Uterine smooth muscle cell (primary cell): ENCODE measurements around the gene EZH1. TPM values are rescaled to one million over a fixed set of nuclear protein-coding genes. Genes with fewer than 3 reads are reported as not detected.

ENCODE experiments used
- total RNA-seq: library from RNA; depleted of rRNA; stranded (reverse); fragments of >200 nt; gene quantifications from 2 replicates; pipeline ENCODE4 v1.2.3, GENCODE V29; 2014

The EZH1 gene
- total RNA-seq: 18.6 and 24.0 TPM in 2 replicates

DNA sequence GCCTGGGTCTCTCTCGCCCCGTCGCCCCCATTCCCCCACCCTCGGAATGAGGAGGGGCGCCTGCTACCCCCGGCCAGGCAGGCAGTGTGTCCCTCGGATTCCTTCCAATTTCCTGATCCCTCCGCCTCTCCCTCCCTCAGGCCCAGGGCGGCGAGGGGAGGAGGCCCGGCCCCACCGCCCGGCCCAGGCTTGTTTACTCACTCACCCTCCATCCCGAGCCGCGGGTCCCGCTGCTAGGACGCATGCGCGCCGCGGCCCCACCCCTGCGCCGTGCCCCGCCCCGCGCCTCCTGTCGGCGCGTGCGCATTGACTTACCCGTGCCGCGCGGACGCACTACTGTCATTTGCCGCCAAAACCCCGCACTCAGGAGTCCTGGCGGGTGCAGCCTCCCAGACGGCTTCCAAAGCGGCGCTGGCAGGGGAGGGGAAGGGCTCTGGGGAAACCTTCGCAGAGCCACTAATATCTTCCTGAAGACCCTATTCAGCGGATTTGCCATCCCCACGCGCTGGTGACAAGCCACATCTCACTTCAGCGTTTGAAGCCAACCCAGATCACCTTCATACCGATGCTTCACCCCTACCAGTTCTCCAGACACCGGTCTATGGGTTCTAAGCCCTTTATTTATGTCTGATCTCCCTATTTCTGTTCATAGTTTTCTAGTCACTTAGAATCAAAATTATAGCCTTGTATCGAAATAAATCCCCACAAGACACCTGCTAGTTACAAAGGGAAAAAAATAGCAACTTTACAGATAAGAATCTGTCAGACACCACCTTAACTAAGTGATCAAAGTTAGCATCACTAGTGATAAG lies at the start of gene EZH1:
Gene EZH1 (minus strand): TSS at position 235 of the 812 bp plus-strand sequence. CDS start 16,099 bp downstream, outside the sequence.

DNA sequence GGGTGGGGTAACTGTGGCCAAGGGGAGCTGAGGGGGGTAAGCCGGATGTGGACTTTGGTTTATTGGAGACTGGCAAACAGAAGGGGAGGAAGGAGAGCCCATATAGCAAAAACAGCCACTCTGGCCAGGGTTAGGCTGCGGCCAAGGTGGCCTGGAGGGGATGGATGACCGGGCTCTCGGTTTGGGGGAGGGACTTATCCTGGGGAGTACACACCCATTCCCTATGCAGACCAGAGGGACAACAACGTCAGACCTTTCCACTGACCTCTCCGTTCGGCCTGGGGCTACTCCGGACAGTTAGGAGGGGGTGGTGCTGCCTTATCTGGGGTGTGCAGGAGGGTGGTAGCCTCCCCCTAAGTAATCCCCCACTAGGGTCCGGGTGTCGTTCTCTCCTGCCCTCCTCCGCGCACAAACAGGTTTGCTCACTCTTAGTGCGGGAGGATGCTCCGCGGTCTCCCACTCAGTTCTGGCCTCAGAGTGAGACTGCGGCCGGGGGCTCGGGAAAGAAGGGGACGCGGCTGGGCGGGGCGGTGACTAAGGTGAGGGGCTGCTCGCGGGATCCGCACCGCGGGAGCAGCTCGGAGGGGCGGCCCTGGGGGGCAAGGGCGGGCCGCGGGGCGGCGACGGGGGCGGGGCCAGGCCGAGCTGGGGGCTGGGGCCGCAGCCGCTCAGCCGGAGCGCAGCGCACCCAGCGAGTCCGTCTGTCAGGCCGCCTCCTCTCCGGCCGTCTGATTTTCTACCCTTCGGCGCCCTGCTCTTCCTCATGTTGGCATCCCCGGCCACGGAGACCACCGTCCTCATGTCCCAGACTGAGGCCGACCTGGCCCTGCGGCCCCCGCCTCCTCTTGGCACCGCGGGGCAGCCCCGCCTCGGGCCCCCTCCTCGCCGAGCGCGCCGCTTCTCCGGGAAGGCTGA lies 35.4 kb upstream of the EZH1 start, which contains the start of gene WNK4:
Gene WNK4 (plus strand): TSS at position 675 of the 915 bp plus-strand sequence. CDS start 89 bp downstream, at position 764.

DNA sequence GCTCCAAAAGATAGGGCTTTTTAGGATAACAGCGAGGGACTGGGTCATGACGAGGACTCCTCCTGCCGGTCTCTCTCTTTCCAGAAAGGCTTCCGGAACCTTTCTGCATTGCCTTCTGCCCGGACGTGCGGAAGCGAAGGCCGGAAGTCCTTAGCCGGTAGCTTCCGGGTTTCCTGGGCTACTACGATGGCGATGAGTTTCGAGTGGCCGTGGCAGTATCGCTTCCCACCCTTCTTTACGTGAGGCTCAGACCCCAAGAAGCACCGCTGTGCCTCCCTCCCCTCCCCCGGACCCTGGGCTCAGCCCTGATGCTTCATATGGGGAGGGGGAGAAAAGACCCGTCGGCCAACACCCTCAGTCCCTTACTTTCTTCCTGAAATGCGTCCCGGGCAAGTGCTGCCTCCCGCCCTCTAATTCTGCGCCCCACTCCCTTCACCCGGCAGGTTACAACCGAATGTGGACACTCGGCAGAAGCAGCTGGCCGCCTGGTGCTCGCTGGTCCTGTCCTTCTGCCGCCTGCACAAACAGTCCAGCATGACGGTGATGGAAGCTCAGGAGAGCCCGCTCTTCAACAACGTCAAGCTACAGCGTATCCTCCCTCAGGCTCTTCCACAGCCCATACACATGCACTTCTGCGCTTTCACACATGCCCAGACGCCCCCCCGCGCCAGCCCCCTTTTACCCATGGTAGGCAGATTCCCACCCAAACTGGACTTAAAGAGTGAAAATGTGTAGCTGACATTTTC lies 28.6 kb upstream of the EZH1 start, which contains the start of gene VPS25:
Gene VPS25 (plus strand): TSS at position 160 of the 746 bp plus-strand sequence. CDS start 27 bp downstream, at position 187.

DNA sequence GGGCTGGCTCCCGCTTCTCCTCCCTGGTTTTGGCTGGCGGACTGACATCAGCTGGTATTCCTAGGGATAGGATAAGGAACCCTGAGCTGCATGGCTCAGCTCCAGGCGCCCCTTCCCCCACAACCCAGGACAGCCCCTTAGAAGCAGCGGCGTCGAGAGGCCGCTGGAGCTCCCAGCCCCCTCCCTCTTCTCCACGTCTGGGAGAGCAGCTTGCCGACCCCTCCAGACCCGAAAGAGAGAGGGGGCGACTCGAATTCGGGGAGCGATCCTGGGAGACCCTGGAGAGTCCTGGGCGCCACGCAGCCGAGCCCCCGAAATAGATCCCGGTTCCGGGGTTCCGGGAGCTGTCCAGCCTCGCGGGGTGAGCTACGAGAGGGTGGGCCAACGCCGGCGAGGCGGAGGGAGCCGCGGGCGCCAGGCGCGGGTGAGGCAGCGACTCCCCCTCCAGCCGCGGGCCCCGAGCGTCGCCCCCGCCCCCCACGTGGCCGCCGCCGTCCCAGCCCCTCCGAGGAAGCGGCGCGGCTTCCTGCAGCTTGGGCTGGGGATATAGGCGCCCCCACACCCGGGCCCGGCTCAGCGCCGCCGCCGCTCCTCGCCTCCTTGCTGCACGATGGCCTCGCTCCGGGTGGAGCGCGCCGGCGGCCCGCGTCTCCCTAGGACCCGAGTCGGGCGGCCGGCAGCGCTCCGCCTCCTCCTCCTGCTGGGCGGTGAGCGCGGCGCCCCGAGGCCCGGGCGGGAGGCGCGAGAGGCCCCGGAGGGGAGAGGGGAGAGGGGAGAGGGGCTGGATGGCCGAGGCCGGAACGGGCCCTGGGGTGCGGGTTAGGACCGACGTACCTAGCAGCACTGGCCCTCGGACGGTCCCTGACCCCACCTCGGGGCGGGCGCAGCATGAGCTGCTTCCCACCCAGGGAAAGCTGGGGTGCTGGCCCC lies 16.1 kb upstream of the EZH1 start, which contains the start of gene RAMP2:
Gene RAMP2 (plus strand): TSS at position 576 of the 930 bp plus-strand sequence. CDS start 35 bp downstream, at position 611.

DNA sequence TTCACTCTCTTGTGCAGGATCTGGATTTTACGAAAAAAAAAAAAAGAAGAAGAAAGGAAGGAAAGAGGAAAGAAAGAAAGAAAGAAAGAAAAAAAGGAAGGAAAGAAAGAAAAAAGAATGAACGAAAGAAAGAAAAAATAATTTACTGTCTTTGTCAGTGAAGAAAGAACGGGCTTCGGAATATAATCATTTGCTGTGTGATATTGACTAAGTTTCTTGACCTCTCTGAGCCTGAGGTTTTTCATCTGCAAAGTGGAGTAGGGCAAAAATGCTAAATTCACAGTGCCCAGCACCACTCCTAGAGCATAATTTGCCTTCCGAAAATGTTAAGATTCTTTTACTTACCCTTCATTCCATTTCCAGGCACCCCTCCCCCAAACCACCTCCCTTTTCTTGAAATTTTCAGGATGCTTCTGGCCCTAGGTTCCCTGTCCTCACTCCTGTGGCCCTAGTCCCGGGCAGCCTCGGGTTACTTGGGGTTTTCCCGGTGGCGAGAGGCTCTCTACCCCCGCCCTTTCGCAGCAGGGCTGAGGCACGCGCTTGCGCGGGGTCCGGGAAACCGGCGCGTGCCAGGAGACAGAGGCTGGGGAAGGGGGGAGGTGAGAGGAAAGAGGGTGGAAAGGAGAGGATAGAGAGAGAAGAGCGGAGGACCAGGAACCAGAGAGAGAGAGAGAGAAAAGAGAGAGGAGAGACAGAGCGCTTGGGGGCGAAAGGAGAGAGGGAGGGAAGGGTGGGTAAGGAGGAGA lies 62.7 kb downstream of the EZH1 start, which contains the start of gene CNTNAP1:
Gene CNTNAP1 (plus strand): TSS at position 556 of the 746 bp plus-strand sequence. CDS start 299 bp downstream, outside the sequence.

DNA sequence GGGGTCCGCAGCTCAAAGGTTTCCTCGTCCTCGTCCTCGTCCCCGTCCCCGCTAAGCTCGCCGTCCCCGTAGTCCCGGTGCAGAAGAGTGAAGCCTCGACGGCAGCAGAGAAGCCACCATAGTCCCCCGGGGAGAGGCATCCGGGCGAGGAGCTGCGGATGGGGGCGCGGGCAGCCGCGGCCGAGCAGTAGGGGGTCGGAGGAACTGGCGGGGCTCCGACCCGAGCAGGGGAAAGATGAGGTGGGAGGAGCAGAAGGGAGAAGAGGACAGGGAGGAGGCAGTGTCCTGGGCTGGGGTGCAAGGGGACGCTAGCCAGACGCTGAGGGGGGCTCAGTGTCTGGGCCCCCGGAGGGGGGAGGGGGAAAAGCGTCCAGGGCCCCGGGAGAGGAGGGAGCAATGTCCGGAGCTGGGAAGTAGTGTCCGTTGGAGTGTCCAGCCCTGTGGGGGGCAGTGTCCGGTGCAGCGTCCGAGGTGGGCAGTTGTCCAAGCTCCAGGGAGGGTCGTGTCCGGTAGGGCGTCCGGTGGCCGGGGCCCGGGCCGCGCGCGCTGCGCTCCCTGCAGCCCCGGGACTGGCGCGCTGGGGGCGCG lies 68.3 kb downstream of the EZH1 start, which contains the start of gene PLEKHH3:
Gene PLEKHH3 (minus strand): TSS at position 571 of the 588 bp plus-strand sequence. CDS start 431 bp downstream, at position 140.

DNA sequence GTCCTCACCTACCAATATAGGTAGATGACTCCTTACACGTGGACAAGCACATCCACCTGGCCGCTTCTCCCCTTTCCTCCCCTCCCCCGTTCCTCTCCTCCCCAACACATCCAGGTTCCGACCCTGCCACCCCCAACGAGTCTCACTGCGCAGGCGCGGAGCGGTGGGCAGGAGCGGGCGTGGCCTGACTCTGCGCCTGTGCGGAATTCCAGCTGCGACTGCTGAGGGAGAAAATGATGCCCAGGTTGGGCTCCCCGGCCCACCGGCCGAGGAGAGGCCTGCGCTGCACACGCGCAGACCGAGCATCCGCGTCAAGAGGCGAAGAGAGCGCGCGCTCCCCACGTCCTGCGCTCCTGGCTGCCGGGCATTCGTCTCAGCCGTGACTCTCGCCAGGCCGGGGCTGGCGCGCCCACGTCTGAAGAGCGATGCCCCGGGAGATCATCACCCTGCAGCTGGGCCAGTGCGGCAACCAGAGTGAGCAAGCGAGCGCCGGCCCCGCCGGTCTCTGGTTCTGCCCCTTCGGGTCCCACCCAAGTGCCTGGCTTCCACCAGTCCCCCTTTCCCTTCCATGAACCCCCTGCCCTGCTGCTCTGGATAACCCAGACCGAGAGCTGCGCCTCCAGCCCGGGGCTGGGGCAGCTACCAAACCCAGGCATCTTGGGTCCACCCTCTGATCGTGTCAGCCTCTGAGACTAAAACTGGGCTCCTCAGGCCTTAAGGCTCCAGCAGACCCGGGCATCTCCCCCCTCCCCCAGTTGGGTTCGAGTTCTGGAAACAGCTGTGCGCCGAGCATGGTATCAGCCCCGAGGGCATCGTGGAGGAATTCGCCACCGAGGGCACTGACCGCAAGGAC lies 85.5 kb downstream of the EZH1 start, which contains the start of gene TUBG2:
Gene TUBG2 (plus strand): TSS at position 206 of the 853 bp plus-strand sequence. CDS start 220 bp downstream, at position 426.

Other genes with a start within 250 kb of the EZH1 start
- 39.3 and 53.4 TPM in 2 replicates for gene NAGLU, start 208.8 kb downstream of the EZH1 start, total RNA-seq
- gene HSD17B1, start 192.1 kb downstream of the EZH1 start, total RNA-seq: 2.3 and 3.7 TPM in 2 replicates
- 15.1 and 16.3 TPM in 2 replicates for gene COASY, start 182.9 kb downstream of the EZH1 start, total RNA-seq
- gene MLX, start 177.9 kb downstream of the EZH1 start, total RNA-seq: 39.9 and 45.2 TPM in 2 replicates
- gene PSMC3IP, start 167.3 kb downstream of the EZH1 start, total RNA-seq: 6.7 and 20.6 TPM in 2 replicates
- 44.9 and 55.6 TPM in 2 replicates for gene RETREG3, start 135.7 kb downstream of the EZH1 start, total RNA-seq
- 16.4 and 31.3 TPM in 2 replicates for gene TUBG1, start 135.4 kb downstream of the EZH1 start, total RNA-seq
- 7.4 and 11.0 TPM in 2 replicates for gene TUBG2, start 85.8 kb downstream of the EZH1 start, total RNA-seq
- gene PLEKHH3, start 68.0 kb downstream of the EZH1 start, total RNA-seq: 14.6 and 20.4 TPM in 2 replicates
- 3.5 and 5.8 TPM in 2 replicates for gene CCR10, start 63.2 kb downstream of the EZH1 start, total RNA-seq
- gene CNTNAP1, start 62.5 kb downstream of the EZH1 start, total RNA-seq: 45.2 and 52.4 TPM in 2 replicates
- 0.37 TPM in 1 of 2 replicates, not detected in the other for gene RAMP2, start 16.2 kb upstream of the EZH1 start, total RNA-seq
- gene VPS25, start 28.4 kb upstream of the EZH1 start, total RNA-seq: 62.7 and 87.4 TPM in 2 replicates
- gene WNK4, start 35.6 kb upstream of the EZH1 start, total RNA-seq: 2.9 and 4.3 TPM in 2 replicates
- gene COA3, start 53.7 kb upstream of the EZH1 start, total RNA-seq: 58.2 and 72.0 TPM in 2 replicates
- gene CNTD1, start 53.8 kb upstream of the EZH1 start, total RNA-seq: 0.37 TPM in 1 of 2 replicates, not detected in the other
- gene BECN1, start 79.2 kb upstream of the EZH1 start, total RNA-seq: 107 and 110 TPM in 2 replicates
- gene PSME3, start 88.4 kb upstream of the EZH1 start, total RNA-seq: 58.4 and 103 TPM in 2 replicates
- 0.33 and 0.75 TPM in 2 replicates for gene AOC2, start 99.5 kb upstream of the EZH1 start, total RNA-seq
- 0.11 and 0.12 TPM in 2 replicates for gene AOC3, start 106.2 kb upstream of the EZH1 start, total RNA-seq
- not detected in 2 replicates for gene G6PC1, start 155.8 kb upstream of the EZH1 start, total RNA-seq
- gene AARSD1, start 219.4 kb upstream of the EZH1 start, total RNA-seq: 25.2 and 25.3 TPM in 2 replicates
- gene PTGES3L, start 235.0 kb upstream of the EZH1 start, total RNA-seq: 0.12 and 0.44 TPM in 2 replicates
- 12.2 and 13.4 TPM in 2 replicates for gene RUNDC1, start 235.5 kb upstream of the EZH1 start, total RNA-seq